Left ventricle myocardium inferior (tissue), 1 donor: ENCODE measurements around the gene BLACAT1. TPM values are rescaled to one million over a fixed set of nuclear protein-coding genes. Genes with fewer than 3 reads are reported as not detected.

Experiments
- DNase-seq: peaks from one replicate; pipeline ENCODE4 v3.0.0-alpha.2; 2020
- H3K27ac ChIP-seq: fragments of 200-600 bp; replicated peaks from 2 replicates; pipeline ENCODE4 v1.8.0; 2021
- H3K27me3 ChIP-seq: fragments of 200-600 bp; 2 replicates; pipeline ENCODE4 v1.8.0; 2021; ENCODE audit warnings: low read depth
- H3K36me3 ChIP-seq: fragments of 200-600 bp; 2 replicates; pipeline ENCODE4 v1.8.0; 2021
- H3K4me1 ChIP-seq: fragments of 200-600 bp; 2 replicates; pipeline ENCODE4 v1.8.0; 2021
- H3K4me3 ChIP-seq: fragments of 200-600 bp; 2 replicates; pipeline ENCODE4 v1.8.0; 2021; ENCODE audit warnings: mild to moderate bottlenecking, moderate library complexity
- H3K9me3 ChIP-seq: fragments of 200-600 bp; replicated peaks from 2 replicates; pipeline ENCODE4 v1.8.0; 2021
- CTCF ChIP-seq: fragments of 200-600 bp; IDR thresholded peaks from 2 replicates; pipeline ENCODE4 v1.8.0; 2021; ENCODE audit warnings: antibody characterized with exemption, mild to moderate bottlenecking, borderline replicate concordance
- intact Hi-C: fragments of 100-400 bp; cut with micrococcal nuclease; formaldehyde crosslinking; loops from one replicate; pipeline ENCODE4 v1.11.0; 2022
- total RNA-seq: library from RNA; stranded (reverse); fragmentation: NEBNext Ultra II Directional; extraction: Animal tissue kit (Norgen Biotek cat#: 25700); gene quantifications from one replicate; pipeline ENCODE4 v1.2.1, GENCODE V29; 2021
- donor health status: DM: no; HTN: yes; CAD: no; lungs with severe emphysema.

BLACAT1 gene
- total RNA-seq, 1 donor from 2014 or later: not detected

- no peaks in the 10 kb centered on the region for H3K9me3 ChIP-seq
- H3K4me1 ChIP-seq: peaks cover 40% of the 10 kb centered on the region
- H3K36me3 ChIP-seq: no peaks in the 10 kb centered on the region
- intact Hi-C loops: no loop called here
- peaks cover 89% of the 10 kb centered on the region for H3K27me3 ChIP-seq
- H3K27ac ChIP-seq: no peak overlapping the region
- DNase-seq: no peak
- no peak for TF ChIP-seq CTCF
- no peak overlapping the region for H3K4me3 ChIP-seq
Observed at GRCh38 chr1:205452364-205452763, 3.5 kb downstream of the BLACAT1 start.

- Histone ChIP-seq H3K4me3 (no peak overlapping the region), H3K36me3 (no peaks in the 10 kb centered on the region), H3K9me3 (no peaks in the 10 kb centered on the region), H3K27me3 (peaks cover 83% of the 10 kb centered on the region), H3K27ac (no peak overlapping the region), H3K4me1 (peaks cover 40% of the 10 kb centered on the region)
- TF ChIP-seq CTCF: no peak
- DNase-seq: no peak
- intact Hi-C loops: no loop called here
Observed at GRCh38 chr1:205451759-205452164, 4.1 kb downstream of the BLACAT1 start.

- no peak for TF ChIP-seq CTCF
- peaks cover 77% of the 10 kb centered on the region for H3K27me3 ChIP-seq
Observed at GRCh38 chr1:205451202-205451601, 4.6 kb downstream of the BLACAT1 start.

GRCh38 chr1:205450448-205450847 lies 5.4 kb downstream of the BLACAT1 start:
- intact Hi-C loops: no loop called here
- peaks cover 70% of the 10 kb centered on the region for H3K27me3 ChIP-seq
- H3K36me3 ChIP-seq: no peaks in the 10 kb centered on the region
- H3K9me3 ChIP-seq: no peaks in the 10 kb centered on the region
- no peak for TF ChIP-seq CTCF
- DNase-seq: no peak
- H3K27ac ChIP-seq: no peak overlapping the region
- H3K4me3 ChIP-seq: no peak overlapping the region
- H3K4me1 ChIP-seq: peaks cover 36% of the 10 kb centered on the region

More at GRCh38 chr1:205451202-205451601, 4.6 kb downstream of the BLACAT1 start:
- no peak overlapping the region for H3K4me3 ChIP-seq
- DNase-seq: no peak
- intact Hi-C loops: no loop called here
- H3K4me1 ChIP-seq: peaks cover 40% of the 10 kb centered on the region
- no peak overlapping the region for H3K27ac ChIP-seq
- no peaks in the 10 kb centered on the region for H3K36me3 ChIP-seq
- no peaks in the 10 kb centered on the region for H3K9me3 ChIP-seq

GRCh38 chr1:205449750-205450443 lies 5.9 kb downstream of the BLACAT1 start:
- peaks cover 34% of the 10 kb centered on the region for H3K4me1 ChIP-seq
- intact Hi-C loops: no loop called here
- H3K27ac ChIP-seq: no peak overlapping the region
- no peak for DNase-seq
- H3K4me3 ChIP-seq: no peak overlapping the region
- no peak for TF ChIP-seq CTCF
- H3K27me3 ChIP-seq: peaks cover 64% of the 10 kb centered on the region
- no peaks in the 10 kb centered on the region for H3K36me3 ChIP-seq
- H3K9me3 ChIP-seq: no peaks in the 10 kb centered on the region
